Heart left ventricle (tissue), 13 donors: ENCODE results near the gene C11orf54.

Experiments
- POLR2A ChIP-seq, 2 donors: fragments of 450-650 bp; IDR thresholded peaks; one replicate each; pipeline ENCODE4 v1.6.1; 2017; ENCODE audit warnings: antibody characterized with exemption in 2 of 2, mild to moderate bottlenecking in 2 of 2, moderate library complexity in 2 of 2
- TF ChIP-seq, protein P1 (sequence below), 12 donors: fragments of 200-600 bp; sonication (generic) in 4 of 12; IDR thresholded peaks; one replicate each; pipeline versions ENCODE4 v1.5.0 to v1.8.0; 2018 to 2022; ENCODE audit warnings: antibody characterized with exemption in 12 of 12, mild to moderate bottlenecking in 5 of 12
- donor health status: ischemic (EF 13 %, LVEDD 7.1; RV severe dilation, severe dysfunction).
- donor health status: DM: no; HTN: yes; CAD: no.
- donor health status: DM: no; HTN: no; CAD: no.
- donor health status: ischemic (EF 25% LVEDD 6.9; RV normal size, moderate dysfunction).
- donor health status: ischemic (EF 25% LVEDD 5.7; RV mildly dilated, moderate dysfunction).
- donor health status: ischemic (EF 35%, LVEDD 5.7; RV mildly dilated, moderate dysfunction).
- donor health status: nonischemic (EF 11% LVEDD 7.7; RV severe dilation, severe dysfunction).
- donor health status: DM: yes; HTN: yes; CAD: no.
- donor health status: PGD.
- donor health status: ischemic (EF 29% LVEDD 5.4; RV normal size, mild dysfunction).
- donor health status: nonischemic (EF 23%, LVEDD 6.1; RV moderate dilation, normal function).

DNA sequence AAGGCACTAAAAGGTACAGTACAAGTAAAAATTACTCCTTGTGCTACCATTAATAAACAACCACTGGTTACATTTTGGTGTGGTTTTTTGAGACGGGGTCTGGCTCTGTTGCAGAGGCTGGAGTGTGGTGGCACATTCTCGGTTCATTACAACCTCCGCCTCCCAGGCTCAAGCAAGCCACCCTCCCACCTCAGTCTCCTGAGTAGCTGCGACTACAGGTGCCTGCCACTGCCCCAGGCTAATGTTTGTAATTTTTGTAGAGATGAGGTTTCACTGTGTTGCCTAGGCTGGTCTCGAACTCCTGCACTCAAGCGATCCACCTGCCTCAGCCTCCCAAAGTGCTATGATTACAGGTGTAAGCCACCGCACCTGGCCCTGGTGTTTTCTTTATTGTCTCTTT, 20.9 kb upstream of the C11orf54 start:
- TF ChIP-seq, protein P1, sequence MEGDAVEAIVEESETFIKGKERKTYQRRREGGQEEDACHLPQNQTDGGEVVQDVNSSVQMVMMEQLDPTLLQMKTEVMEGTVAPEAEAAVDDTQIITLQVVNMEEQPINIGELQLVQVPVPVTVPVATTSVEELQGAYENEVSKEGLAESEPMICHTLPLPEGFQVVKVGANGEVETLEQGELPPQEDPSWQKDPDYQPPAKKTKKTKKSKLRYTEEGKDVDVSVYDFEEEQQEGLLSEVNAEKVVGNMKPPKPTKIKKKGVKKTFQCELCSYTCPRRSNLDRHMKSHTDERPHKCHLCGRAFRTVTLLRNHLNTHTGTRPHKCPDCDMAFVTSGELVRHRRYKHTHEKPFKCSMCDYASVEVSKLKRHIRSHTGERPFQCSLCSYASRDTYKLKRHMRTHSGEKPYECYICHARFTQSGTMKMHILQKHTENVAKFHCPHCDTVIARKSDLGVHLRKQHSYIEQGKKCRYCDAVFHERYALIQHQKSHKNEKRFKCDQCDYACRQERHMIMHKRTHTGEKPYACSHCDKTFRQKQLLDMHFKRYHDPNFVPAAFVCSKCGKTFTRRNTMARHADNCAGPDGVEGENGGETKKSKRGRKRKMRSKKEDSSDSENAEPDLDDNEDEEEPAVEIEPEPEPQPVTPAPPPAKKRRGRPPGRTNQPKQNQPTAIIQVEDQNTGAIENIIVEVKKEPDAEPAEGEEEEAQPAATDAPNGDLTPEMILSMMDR (IDR thresholded peaks at IDR 0.05), result no peak
- TF ChIP-seq POLR2A (IDR thresholded peaks at IDR 0.05), result no peak
